Small intestine (tissue), 16 donors: ENCODE data around the gene TEX10. TPM values are rescaled to one million over a fixed set of nuclear protein-coding genes. Genes with fewer than 3 reads are reported as not detected.
"Not testable (repeated sequence)": the region's sequence is repeated elsewhere in the genome, so short reads cannot be mapped to it uniquely, and the experiment has no call there.

ENCODE experiments used
- DNase-seq, 2 donors: peaks; one replicate each; pipeline versions ENCODE4 v3.0.0 to v3.0.0-alpha.2; 2013
- FAIRE-seq: peaks from 2 replicates; lab custom pipeline; 2012; peaks lifted over from hg19 to GRCh38; lab: Jason Lieb, UNC
- H3K27ac ChIP-seq, 3 donors: one replicate each; pipeline ENCODE4 v1.5.1; 2013; ENCODE audit warnings: low read length in 2 of 3, mild to moderate bottlenecking in 2 of 3, control low read depth in 1 of 3, inconsistent platforms in 1 of 3, low read depth in 1 of 3, moderate library complexity in 1 of 3
- H3K27me3 ChIP-seq, 3 donors: one replicate each; pipeline ENCODE4 v1.6.1; 2013; ENCODE audit warnings: low read length in 3 of 3, inconsistent platforms in 1 of 3; ENCODE audit not compliant: control insufficient read depth in 3 of 3, insufficient read depth in 3 of 3
- H3K36me3 ChIP-seq, 3 donors: one replicate each; pipeline ENCODE4 v1.6.1; 2013; ENCODE audit warnings: low read length in 3 of 3, inconsistent platforms in 1 of 3, low read depth in 1 of 3, mild to moderate bottlenecking in 1 of 3, moderate library complexity in 1 of 3; ENCODE audit not compliant: control insufficient read depth in 3 of 3, insufficient read depth in 2 of 3
- H3K4me1 ChIP-seq, 3 donors: one replicate each; pipeline ENCODE4 v1.6.1; 2013; ENCODE audit warnings: low read length in 2 of 3, inconsistent platforms in 1 of 3, low read depth in 1 of 3, mild to moderate bottlenecking in 1 of 3, moderate library complexity in 1 of 3; ENCODE audit not compliant: control insufficient read depth in 3 of 3, insufficient read depth in 2 of 3
- H3K4me3 ChIP-seq, 3 donors: one replicate each; pipeline ENCODE4 v1.5.1; 2013; ENCODE audit warnings: low read length in 3 of 3, control low read depth in 1 of 3, inconsistent platforms in 1 of 3, low read depth in 1 of 3, mild to moderate bottlenecking in 1 of 3, moderate library complexity in 1 of 3
- H3K9me3 ChIP-seq, 2 donors: one replicate each; pipeline ENCODE4 v1.6.1; 2013; ENCODE audit warnings: low read depth in 1 of 2, low read length in 1 of 2; ENCODE audit not compliant: control insufficient read depth in 2 of 2, insufficient read depth in 1 of 2
- WGBS, 3 donors: extraction: QIAGEN DNeasy Blood & Tissue Kit; methylation state at CpG; one replicate each; pipeline ENCODE4 v1.1.7; 2013; 5-methylcytosine and 5-hydroxymethylcytosine counted together
- long read RNA-seq, 10 donors: transcript quantifications; one replicate each; lab custom pipeline, GENCODE V29; 2026
- polyA plus RNA-seq, 4 donors: library from polyadenylated mRNA; stranded (reverse) in 3 of 4; unstranded in 1 of 4; fragments of 200-250 nt in 3 of 4; fragments of 120-200 nt in 1 of 4; gene quantifications; one replicate each; pipeline versions ENCODE4 v1.2.1 to v1.2.3, GENCODE V29; 2013
- donor health status: healthy with polysubstance abuse.
- donor health status: control.
- donor health status: control.
- donor health status: Bipolar disorder and iron deficiency.
- donor health status: healthy.

TEX10 gene
- polyA plus RNA-seq, result 10 to 100 TPM in 1 of 4 donors, 1 to 10 TPM in 3; 4.1 to 21.7 (median 5.6) TPM
- long read RNA-seq, donor 1, full-length matches to known transcripts, result 7 of 12 reads
- long read RNA-seq, donor 1, partial matches to known transcripts, result 5 of 12 reads
- long read RNA-seq, donor 1, other reads (novel, unspliced or antisense), result 0 of 12 reads
- long read RNA-seq, donor 2, full-length matches to known transcripts, result 3 of 3 reads
- long read RNA-seq, donor 2, partial matches to known transcripts, result 0 of 3 reads
- long read RNA-seq, donor 2, other reads (novel, unspliced or antisense), result 0 of 3 reads
- long read RNA-seq, donor 3, full-length matches to known transcripts, result 2 of 7 reads
- long read RNA-seq, donor 3, partial matches to known transcripts, result 5 of 7 reads
- long read RNA-seq, donor 3, other reads (novel, unspliced or antisense), result 0 of 7 reads
- long read RNA-seq, donor 4, result 0 reads
- long read RNA-seq, donor 5, partial matches to known transcripts, result 7 of 8 reads
- long read RNA-seq, donor 5, other reads (novel, unspliced or antisense), result 0 of 8 reads
- long read RNA-seq, donor 6, full-length matches to known transcripts, result 2 of 7 reads
- long read RNA-seq, donor 6, partial matches to known transcripts, result 5 of 7 reads
- long read RNA-seq, donor 6, other reads (novel, unspliced or antisense), result 0 of 7 reads
- long read RNA-seq, donor 7, full-length matches to known transcripts, result 3 of 8 reads
- long read RNA-seq, donor 7, partial matches to known transcripts, result 5 of 8 reads
- long read RNA-seq, donor 7, other reads (novel, unspliced or antisense), result 0 of 8 reads
- long read RNA-seq, donor 8, full-length matches to known transcripts, result 3 of 3 reads
- long read RNA-seq, donor 8, partial matches to known transcripts, result 0 of 3 reads
- long read RNA-seq, donor 8, other reads (novel, unspliced or antisense), result 0 of 3 reads
- long read RNA-seq, donor 9, full-length matches to known transcripts, result 1 of 1 reads
- long read RNA-seq, donor 9, partial matches to known transcripts, result 0 of 1 reads
- long read RNA-seq, donor 9, other reads (novel, unspliced or antisense), result 0 of 1 reads
- long read RNA-seq, donor 10, full-length matches to known transcripts, result 11 of 16 reads
- long read RNA-seq, donor 10, partial matches to known transcripts, result 5 of 16 reads
- long read RNA-seq, donor 10, other reads (novel, unspliced or antisense), result 0 of 16 reads

- Histone ChIP-seq H3K4me1 (peaks cover 0 to 7% (median 2%) of the 10 kb centered on the region in 3 donors), H3K9me3 (no peaks in the 10 kb centered on the region), H3K4me3 (peak within 1 kb of the TSS; percentile 80 to 97 (median 92)), H3K27ac (peak within 1 kb of the TSS; percentile 16 to 89 (median 63)), H3K27me3 (no peaks in the 10 kb centered on the region), H3K36me3 (peaks cover 0 to 3% (median 0%) of the 10 kb centered on the region in 3 donors)
- FAIRE-seq, result no peak
- 0% methylated on average over 47 to 53 of the region's 53 CpGs for WGBS, 3 donors
- peak; percentile 86 to 95 for DNase-seq
These were observed at the start of gene TEX10 for GRCh38 chr9:100352727-100353505. TEX10 (minus strand) TSS chr9:100352942; CDS start chr9:100349363, 3,579 bp downstream.

- no peaks in the 10 kb centered on the region for H3K36me3 ChIP-seq
- H3K27me3 ChIP-seq, result no peaks in the 10 kb centered on the region
- H3K4me1 ChIP-seq, result no peaks in the 10 kb centered on the region
- no peaks in the 10 kb centered on the region for H3K9me3 ChIP-seq
- no peak overlapping the region for H3K27ac ChIP-seq
- FAIRE-seq, result no peak
- no peak for DNase-seq
- WGBS, 3 donors, result 81 to 88% (median 84%) methylated on average over 1 of the region's 1 CpG
- no peak overlapping the region for H3K4me3 ChIP-seq
These were observed 48.3 kb upstream of the TEX10 start for GRCh38 chr9:100401042-100401441.

GRCh38 chr9:100397529-100398266 is 45.0 kb upstream of the TEX10 start:
- H3K4me3 ChIP-seq, result no peak overlapping the region
- no peaks in the 10 kb centered on the region for H3K9me3 ChIP-seq
- DNase-seq (no peak), FAIRE-seq (no peak)
- no peaks in the 10 kb centered on the region for H3K27me3 ChIP-seq
- H3K4me1 ChIP-seq, result no peaks in the 10 kb centered on the region
- WGBS, 3 donors, result 67 to 80% (median 78%) methylated on average over 3 of the region's 3 CpGs
- no peak overlapping the region for H3K27ac ChIP-seq
- no peaks in the 10 kb centered on the region for H3K36me3 ChIP-seq

- DNase-seq (no peak), FAIRE-seq (no peak)
- H3K27ac ChIP-seq, result no peak overlapping the region
- H3K4me1 ChIP-seq, result no peaks in the 10 kb centered on the region
- H3K27me3 ChIP-seq, result no peaks in the 10 kb centered on the region
- 95 to 99% (median 96%) methylated on average over 9 of the region's 9 CpGs for WGBS, 3 donors
- H3K9me3 ChIP-seq, result peaks cover 0 to 2% of the 10 kb centered on the region in 2 donors
- H3K4me3 ChIP-seq, result no peak overlapping the region
- no peaks in the 10 kb centered on the region for H3K36me3 ChIP-seq
These were observed 44.0 kb upstream of the TEX10 start for GRCh38 chr9:100396769-100397168.

GRCh38 chr9:100394816-100395215 is 42.1 kb upstream of the TEX10 start:
- Histone ChIP-seq H3K4me3 (no peak overlapping the region), H3K27ac (no peak overlapping the region), H3K9me3 (peaks cover 0 to 6% of the 10 kb centered on the region in 2 donors), H3K36me3 (no peaks in the 10 kb centered on the region), H3K27me3 (no peaks in the 10 kb centered on the region), H3K4me1 (no peaks in the 10 kb centered on the region)
- DNase-seq (no peak), FAIRE-seq (no peak)
- 82 to 95% (median 86%) methylated on average over 2 of the region's 2 CpGs for WGBS, 3 donors

- no peaks in the 10 kb centered on the region for H3K36me3 ChIP-seq
- no peak for DNase-seq
- no peak overlapping the region for H3K27ac ChIP-seq
These were observed 41.4 kb upstream of the TEX10 start for GRCh38 chr9:100394032-100394695.

GRCh38 chr9:100392989-100393388 is 40.2 kb upstream of the TEX10 start:
- FAIRE-seq, H3K4me1 ChIP-seq, DNase-seq, H3K27ac ChIP-seq, H3K36me3 ChIP-seq, H3K4me3 ChIP-seq, H3K27me3 ChIP-seq, H3K9me3 ChIP-seq: not testable (repeated sequence)
- WGBS, 3 donors, result 95 to 99% (median 95%) methylated on average over 20 to 21 of the region's 21 CpGs

More at GRCh38 chr9:100394032-100394695, 41.4 kb upstream of the TEX10 start:
- peaks cover 0 to 6% of the 10 kb centered on the region in 2 donors for H3K9me3 ChIP-seq
- no peak for FAIRE-seq
- H3K4me1 ChIP-seq, result no peaks in the 10 kb centered on the region
- H3K4me3 ChIP-seq, result no peak overlapping the region
- H3K27me3 ChIP-seq, result no peaks in the 10 kb centered on the region
